WTC11 (cell line): ENCODE measurements around the gene CALML3. TPM values are rescaled to one million over a fixed set of nuclear protein-coding genes. Genes with fewer than 3 reads are reported as not detected.

Source experiments
- ATAC-seq: fragments of 200-7000 bp; cut with Tn5 transposase; 2 replicates; pipeline ENCODE4 v1.10.0; 2021; ENCODE audit warnings: mild to moderate bottlenecking, moderate library complexity
- CTCF ChIA-PET: fragments of 300-600 bp; sonication (Branson Sonifier 250); formaldehyde crosslinking; loops from one replicate; lab custom pipeline; 2021; ENCODE audit warnings: antibody characterized with exemption; lab: Charles Lee
- POLR2A ChIA-PET: fragments of 350-600 bp; sonication (Branson Sonifier 250); formaldehyde crosslinking; loops from one replicate; lab custom pipeline; 2021; ENCODE audit warnings: antibody characterized with exemption; lab: Charles Lee
- DNase-seq: peaks from one replicate; pipeline ENCODE4 v3.0.0; 2021; ENCODE audit warnings: low spot score
- H3K27ac Mint-ChIP-seq: 2 replicates; pipeline ENCODE4 v1.8.0; 2021; ENCODE audit warnings: mixed read lengths
- H3K27me3 Mint-ChIP-seq: 2 replicates; pipeline ENCODE4 v1.8.0; 2021; ENCODE audit warnings: low read depth, mild to moderate bottlenecking, moderate library complexity, mixed read lengths
- H3K36me3 Mint-ChIP-seq: 2 replicates; pipeline ENCODE4 v1.8.0; 2021; ENCODE audit warnings: mixed read lengths
- H3K4me1 Mint-ChIP-seq: 2 replicates; pipeline ENCODE4 v1.8.0; 2022; ENCODE audit warnings: mixed read lengths
- H3K4me3 Mint-ChIP-seq: 2 replicates; pipeline ENCODE4 v1.8.0; 2021; ENCODE audit warnings: mild to moderate bottlenecking, moderate library complexity, mixed read lengths
- H3K9me3 Mint-ChIP-seq: 2 replicates; pipeline ENCODE4 v1.8.0; 2021; ENCODE audit warnings: mixed read lengths
- ATF2 ChIP-seq: sonication (generic); formaldehyde crosslinking; IDR thresholded peaks from 2 replicates; pipeline ENCODE4 v1.8.1; 2022; ENCODE audit warnings: low read depth, missing genetic modification reagents, borderline replicate concordance
- CREM ChIP-seq: sonication (generic); formaldehyde crosslinking; IDR thresholded peaks from 2 replicates; pipeline ENCODE4 v1.8.1; 2022; ENCODE audit warnings: mild to moderate bottlenecking, missing genetic modification reagents, moderate library complexity
- ELF4 ChIP-seq: sonication (generic); formaldehyde crosslinking; IDR thresholded peaks from 2 replicates; pipeline ENCODE4 v1.8.1; 2022; ENCODE audit warnings: low read depth, mild to moderate bottlenecking, moderate library complexity, missing genetic modification reagents
- ESRRA ChIP-seq: sonication (generic); formaldehyde crosslinking; IDR thresholded peaks from 2 replicates; pipeline ENCODE4 v1.8.1; 2022; ENCODE audit warnings: mild to moderate bottlenecking, missing genetic modification reagents, borderline replicate concordance
- FOXK1 ChIP-seq: sonication (generic); formaldehyde crosslinking; IDR thresholded peaks from 2 replicates; pipeline ENCODE4 v1.8.0; 2022; ENCODE audit warnings: mild to moderate bottlenecking, moderate library complexity, missing genetic modification reagents
- GABPB1 ChIP-seq: sonication (generic); formaldehyde crosslinking; IDR thresholded peaks from 2 replicates; pipeline ENCODE4 v1.8.1; 2023; ENCODE audit warnings: mild to moderate bottlenecking, missing genetic modification reagents
- HMGA2 ChIP-seq: fragments of 250-450 bp; sonication (Bioruptor Pico); IDR thresholded peaks from 2 replicates; pipeline ENCODE4 v1.4.0; 2021; ENCODE audit warnings: mild to moderate bottlenecking, moderate library complexity
- IRF1 ChIP-seq: sonication (generic); formaldehyde crosslinking; IDR thresholded peaks from 2 replicates; pipeline ENCODE4 v1.8.0; 2023; ENCODE audit warnings: missing genetic modification reagents
- MXD4 ChIP-seq: fragments of 250-450 bp; sonication (Bioruptor Pico); IDR thresholded peaks from 2 replicates; pipeline ENCODE4 v1.8.0; 2021; ENCODE audit warnings: mild to moderate bottlenecking, moderate library complexity, borderline replicate concordance
- NR2C2 ChIP-seq: sonication (generic); formaldehyde crosslinking; IDR thresholded peaks from 2 replicates; pipeline ENCODE4 v1.8.0; 2022; ENCODE audit warnings: mild to moderate bottlenecking, missing genetic modification reagents
- OVOL2 ChIP-seq: fragments of 250-450 bp; sonication (Bioruptor Pico); IDR thresholded peaks from 2 replicates; pipeline ENCODE4 v1.9.0; 2021; ENCODE audit warnings: mild to moderate bottlenecking, borderline replicate concordance
- PRDM15 ChIP-seq: sonication (generic); formaldehyde crosslinking; IDR thresholded peaks from 2 replicates; pipeline ENCODE4 v1.8.0; 2022; ENCODE audit warnings: missing genetic modification reagents
- RORB ChIP-seq: fragments of 250-450 bp; sonication (Bioruptor Pico); IDR thresholded peaks from 2 replicates; pipeline ENCODE4 v1.9.0; 2021; ENCODE audit warnings: mild to moderate bottlenecking
- SOX15 ChIP-seq: fragments of 250-450 bp; sonication (Bioruptor Pico); IDR thresholded peaks from 2 replicates; pipeline ENCODE4 v1.9.0; 2021; ENCODE audit warnings: mild to moderate bottlenecking
- TEAD1 ChIP-seq: sonication (generic); formaldehyde crosslinking; IDR thresholded peaks from 2 replicates; pipeline ENCODE4 v1.8.0; 2022; ENCODE audit warnings: mild to moderate bottlenecking, missing genetic modification reagents
- ZNF121 ChIP-seq: sonication (generic); formaldehyde crosslinking; IDR thresholded peaks from 2 replicates; pipeline ENCODE4 v1.8.0; 2023; ENCODE audit warnings: missing genetic modification reagents
- ZNF423 ChIP-seq: fragments of 250-450 bp; sonication (Bioruptor Pico); IDR thresholded peaks from 2 replicates; pipeline ENCODE4 v2.1.2; 2022; ENCODE audit warnings: mild to moderate bottlenecking, moderate library complexity
- total RNA-seq: library from RNA; stranded (reverse); gene quantifications from 3 replicates; pipeline ENCODE4 v1.2.3, GENCODE V29; 2021
- TF ChIP-seq, protein P1 (sequence below): sonication (generic); formaldehyde crosslinking; conservative IDR thresholded peaks from 2 replicates; pipeline ENCODE4 v1.8.1; 2022; ENCODE audit warnings: mild to moderate bottlenecking, missing genetic modification reagents
- TF ChIP-seq, protein P2 (sequence below): sonication (generic); formaldehyde crosslinking; IDR thresholded peaks from 2 replicates; pipeline ENCODE4 v1.8.1; 2023; ENCODE audit warnings: mild to moderate bottlenecking, missing genetic modification reagents, moderate library complexity
- TF ChIP-seq, protein P3 (sequence below): sonication (generic); formaldehyde crosslinking; IDR thresholded peaks from 2 replicates; pipeline ENCODE4 v1.8.0; 2023; ENCODE audit warnings: mild to moderate bottlenecking, missing genetic modification reagents
- TF ChIP-seq, protein P4 (sequence below): sonication (generic); formaldehyde crosslinking; IDR thresholded peaks from 2 replicates; pipeline ENCODE4 v1.8.0; 2022; ENCODE audit warnings: mild to moderate bottlenecking, missing genetic modification reagents
- TF ChIP-seq, protein P5 (sequence below): fragments of 250-450 bp; sonication (Bioruptor Pico); IDR thresholded peaks from 2 replicates; pipeline ENCODE4 v1.8.0; 2021; ENCODE audit warnings: mild to moderate bottlenecking
- TF ChIP-seq, protein P6 (sequence below): fragments of 250-450 bp; sonication (Bioruptor Pico); IDR thresholded peaks from 2 replicates; pipeline ENCODE4 v1.9.0; 2021; ENCODE audit warnings: moderate library complexity, mild to moderate bottlenecking, inconsistent platforms, borderline replicate concordance

Gene CALML3
- total RNA-seq, 1 experiment from 2014 or later = not detected

DNA sequence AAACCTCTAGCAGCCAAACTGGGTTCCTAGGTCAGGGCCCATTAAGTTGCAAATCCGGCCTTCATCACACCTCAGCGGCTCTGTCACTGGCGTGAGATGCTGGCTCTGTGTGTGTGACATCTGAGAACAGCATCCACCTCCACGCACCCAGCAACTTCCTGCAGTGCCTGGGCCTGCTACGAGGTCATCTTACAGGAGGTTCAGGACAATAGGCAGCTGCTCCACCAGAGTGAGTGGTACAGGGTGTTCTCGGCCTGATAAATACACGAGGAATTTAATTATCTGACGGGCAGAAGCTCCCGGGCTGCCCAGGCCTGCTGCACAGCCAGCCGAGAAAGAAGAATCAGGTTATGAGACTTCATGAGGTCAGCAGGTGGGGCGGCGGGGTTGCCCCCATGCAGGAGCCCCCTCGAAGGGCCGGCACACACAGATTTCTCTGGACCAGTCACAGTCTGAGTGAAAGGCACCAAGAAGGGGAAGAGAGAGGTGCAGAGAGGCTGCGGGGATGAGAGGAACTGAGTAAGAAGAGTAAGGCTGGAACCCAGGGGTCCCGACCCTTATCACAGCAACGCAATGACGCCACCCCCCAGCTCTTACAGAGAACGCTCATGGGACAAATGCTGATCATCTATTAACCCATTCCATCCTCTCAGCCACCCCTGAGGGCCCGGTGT is 49.3 kb downstream of the CALML3 start:
- no peak overlapping the region for H3K4me3 Mint-ChIP-seq
- H3K27me3 Mint-ChIP-seq = no peaks in the 10 kb centered on the region
- CTCF ChIA-PET = no interaction called here
- TF ChIP-seq GABPB1 (CRISPR knock-in tag) (no peak), MXD4 (CRISPR knock-in tag) (no peak), TEAD1 (CRISPR knock-in tag) (no peak), ATF2 (CRISPR knock-in tag) (no peak), NR2C2 (CRISPR knock-in tag) (no peak), HMGA2 (CRISPR knock-in tag) (no peak), PRDM15 (CRISPR knock-in tag) (no peak), ZNF121 (CRISPR knock-in tag) (no peak), FOXK1 (CRISPR knock-in tag) (no peak), ESRRA (CRISPR knock-in tag) (no peak), ELF4 (no peak)
- TF ChIP-seq, protein P1, sequence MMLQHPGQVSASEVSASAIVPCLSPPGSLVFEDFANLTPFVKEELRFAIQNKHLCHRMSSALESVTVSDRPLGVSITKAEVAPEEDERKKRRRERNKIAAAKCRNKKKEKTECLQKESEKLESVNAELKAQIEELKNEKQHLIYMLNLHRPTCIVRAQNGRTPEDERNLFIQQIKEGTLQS (CRISPR knock-in tag) = no peak
- TF ChIP-seq, protein P2, sequence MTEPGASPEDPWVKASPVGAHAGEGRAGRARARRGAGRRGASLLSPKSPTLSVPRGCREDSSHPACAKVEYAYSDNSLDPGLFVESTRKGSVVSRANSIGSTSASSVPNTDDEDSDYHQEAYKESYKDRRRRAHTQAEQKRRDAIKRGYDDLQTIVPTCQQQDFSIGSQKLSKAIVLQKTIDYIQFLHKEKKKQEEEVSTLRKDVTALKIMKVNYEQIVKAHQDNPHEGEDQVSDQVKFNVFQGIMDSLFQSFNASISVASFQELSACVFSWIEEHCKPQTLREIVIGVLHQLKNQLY (CRISPR knock-in tag) = no peak
- TF ChIP-seq, protein P3, sequence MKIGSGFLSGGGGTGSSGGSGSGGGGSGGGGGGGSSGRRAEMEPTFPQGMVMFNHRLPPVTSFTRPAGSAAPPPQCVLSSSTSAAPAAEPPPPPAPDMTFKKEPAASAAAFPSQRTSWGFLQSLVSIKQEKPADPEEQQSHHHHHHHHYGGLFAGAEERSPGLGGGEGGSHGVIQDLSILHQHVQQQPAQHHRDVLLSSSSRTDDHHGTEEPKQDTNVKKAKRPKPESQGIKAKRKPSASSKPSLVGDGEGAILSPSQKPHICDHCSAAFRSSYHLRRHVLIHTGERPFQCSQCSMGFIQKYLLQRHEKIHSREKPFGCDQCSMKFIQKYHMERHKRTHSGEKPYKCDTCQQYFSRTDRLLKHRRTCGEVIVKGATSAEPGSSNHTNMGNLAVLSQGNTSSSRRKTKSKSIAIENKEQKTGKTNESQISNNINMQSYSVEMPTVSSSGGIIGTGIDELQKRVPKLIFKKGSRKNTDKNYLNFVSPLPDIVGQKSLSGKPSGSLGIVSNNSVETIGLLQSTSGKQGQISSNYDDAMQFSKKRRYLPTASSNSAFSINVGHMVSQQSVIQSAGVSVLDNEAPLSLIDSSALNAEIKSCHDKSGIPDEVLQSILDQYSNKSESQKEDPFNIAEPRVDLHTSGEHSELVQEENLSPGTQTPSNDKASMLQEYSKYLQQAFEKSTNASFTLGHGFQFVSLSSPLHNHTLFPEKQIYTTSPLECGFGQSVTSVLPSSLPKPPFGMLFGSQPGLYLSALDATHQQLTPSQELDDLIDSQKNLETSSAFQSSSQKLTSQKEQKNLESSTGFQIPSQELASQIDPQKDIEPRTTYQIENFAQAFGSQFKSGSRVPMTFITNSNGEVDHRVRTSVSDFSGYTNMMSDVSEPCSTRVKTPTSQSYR = no peak
- TF ChIP-seq, protein P4, sequence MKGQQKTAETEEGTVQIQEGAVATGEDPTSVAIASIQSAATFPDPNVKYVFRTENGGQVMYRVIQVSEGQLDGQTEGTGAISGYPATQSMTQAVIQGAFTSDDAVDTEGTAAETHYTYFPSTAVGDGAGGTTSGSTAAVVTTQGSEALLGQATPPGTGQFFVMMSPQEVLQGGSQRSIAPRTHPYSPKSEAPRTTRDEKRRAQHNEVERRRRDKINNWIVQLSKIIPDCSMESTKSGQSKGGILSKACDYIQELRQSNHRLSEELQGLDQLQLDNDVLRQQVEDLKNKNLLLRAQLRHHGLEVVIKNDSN (CRISPR knock-in tag) = no peak
- TF ChIP-seq, all 79 proteins: peak for 0
- Mint-ChIP-seq H3K4me1 (peaks cover 12% of the 10 kb centered on the region), H3K36me3 (no peaks in the 10 kb centered on the region), H3K27ac (no peak overlapping the region), H3K9me3 (no peaks in the 10 kb centered on the region)
- no peak for DNase-seq
- POLR2A ChIA-PET = no interaction called here
- ATAC-seq = no peak

GRCh38 chr10:5574642-5575131 is 49.9 kb downstream of the CALML3 start:
- no peak for DNase-seq
- Mint-ChIP-seq H3K27me3 (no peaks in the 10 kb centered on the region), H3K9me3 (no peaks in the 10 kb centered on the region), H3K27ac (0 out of 2 replicates have a peak overlapping the region, but pooled peaks have one; percentile 67), H3K4me1 (peaks cover 12% of the 10 kb centered on the region), H3K4me3 (no peak overlapping the region), H3K36me3 (no peaks in the 10 kb centered on the region)
- ChIA-PET POLR2A (no interaction called here), CTCF (no interaction called here)
- ATAC-seq = no peak
- TF ChIP-seq CREM (no peak), SOX15 (CRISPR knock-in tag) (no peak), RORB (CRISPR knock-in tag) (no peak), IRF1 (CRISPR knock-in tag) (no peak), FOXK1 (CRISPR knock-in tag) (no peak), ZNF423 (CRISPR knock-in tag) (no peak), ELF4 (no peak), OVOL2 (CRISPR knock-in tag) (no peak)
- TF ChIP-seq, protein P5, sequence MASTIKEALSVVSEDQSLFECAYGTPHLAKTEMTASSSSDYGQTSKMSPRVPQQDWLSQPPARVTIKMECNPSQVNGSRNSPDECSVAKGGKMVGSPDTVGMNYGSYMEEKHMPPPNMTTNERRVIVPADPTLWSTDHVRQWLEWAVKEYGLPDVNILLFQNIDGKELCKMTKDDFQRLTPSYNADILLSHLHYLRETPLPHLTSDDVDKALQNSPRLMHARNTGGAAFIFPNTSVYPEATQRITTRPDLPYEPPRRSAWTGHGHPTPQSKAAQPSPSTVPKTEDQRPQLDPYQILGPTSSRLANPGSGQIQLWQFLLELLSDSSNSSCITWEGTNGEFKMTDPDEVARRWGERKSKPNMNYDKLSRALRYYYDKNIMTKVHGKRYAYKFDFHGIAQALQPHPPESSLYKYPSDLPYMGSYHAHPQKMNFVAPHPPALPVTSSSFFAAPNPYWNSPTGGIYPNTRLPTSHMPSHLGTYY (CRISPR knock-in tag) = no peak
- TF ChIP-seq, protein P6, sequence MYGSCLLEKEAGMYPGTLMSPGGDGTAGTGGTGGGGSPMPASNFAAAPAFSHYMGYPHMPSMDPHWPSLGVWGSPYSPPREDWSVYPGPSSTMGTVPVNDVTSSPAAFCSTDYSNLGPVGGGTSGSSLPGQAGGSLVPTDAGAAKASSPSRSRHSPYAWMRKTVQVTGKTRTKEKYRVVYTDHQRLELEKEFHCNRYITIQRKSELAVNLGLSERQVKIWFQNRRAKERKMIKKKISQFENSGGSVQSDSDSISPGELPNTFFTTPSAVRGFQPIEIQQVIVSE = no peak
